Left forelimb (tissue), 1 donor: ENCODE results near the gene AMT.
"Not testable (repeated sequence)": the region's sequence is repeated elsewhere in the genome, so short reads cannot be mapped to it uniquely, and the experiment has no call there.

ENCODE experiments used
- DNase-seq: peaks from one replicate; pipeline ENCODE4 v3.0.0-alpha.2; 2018; ENCODE audit warnings: low spot score

The AMT gene

GRCh38 chr3:49424816-49425215, 2.5 kb upstream of the AMT start:
- DNase-seq = no peak

DNA sequence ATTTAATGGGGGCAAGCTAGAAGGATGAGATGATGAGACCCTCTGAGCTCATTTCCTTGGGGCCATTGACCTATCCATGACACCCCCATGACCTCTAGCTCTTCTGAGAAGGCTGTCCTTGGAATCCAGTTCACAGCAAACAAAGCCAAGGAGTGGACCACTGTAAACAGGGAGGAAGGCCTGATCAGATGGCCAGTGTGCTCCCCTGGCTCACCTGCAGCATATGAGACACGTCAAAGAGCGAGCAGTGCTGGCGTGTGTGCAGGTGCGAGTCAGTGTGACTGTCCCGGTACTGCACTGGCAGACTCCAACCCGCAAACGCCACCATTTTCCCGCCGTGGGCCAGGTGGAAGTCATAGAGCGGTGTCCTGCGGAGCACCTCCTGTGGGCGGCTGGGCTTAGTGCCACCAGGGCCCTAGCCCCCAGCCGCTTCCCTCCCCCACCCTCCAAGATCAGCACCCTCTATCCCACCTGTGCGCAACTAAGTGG, 339 bp downstream of the AMT start:
- no peak for DNase-seq

DNA sequence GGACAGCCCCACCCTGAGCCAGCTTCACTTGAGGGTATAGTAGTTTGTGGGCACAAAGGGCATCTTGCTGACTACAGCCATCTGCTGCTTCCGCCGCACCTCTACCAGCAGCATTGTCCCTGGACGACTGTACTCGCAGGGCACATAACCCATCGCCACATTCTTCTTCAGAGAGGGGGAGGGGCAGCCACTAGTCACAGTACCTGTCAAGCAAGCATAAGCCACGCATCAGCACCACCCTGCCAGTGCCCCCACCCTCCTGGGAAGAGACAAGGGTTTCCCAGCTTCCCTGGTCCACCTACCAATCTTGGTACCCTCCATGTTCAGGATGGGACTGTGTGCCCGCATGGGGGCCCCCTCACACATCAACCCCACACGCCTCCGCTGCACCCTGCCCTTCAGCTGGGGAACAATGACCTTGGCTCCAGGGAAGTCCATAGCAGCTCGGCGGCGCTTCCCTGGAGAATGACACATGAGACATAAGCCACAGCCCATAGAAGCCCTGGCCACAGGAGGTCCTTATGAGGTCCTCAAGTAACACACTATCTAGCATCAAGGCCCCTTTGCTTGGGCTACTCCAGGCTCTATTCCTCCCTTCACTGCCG, 4.7 kb downstream of the AMT start:
- no peak for DNase-seq

- no peak for DNase-seq
Observed at GRCh38 chr3:49416867-49417266, 5.4 kb downstream of the AMT start.

DNA sequence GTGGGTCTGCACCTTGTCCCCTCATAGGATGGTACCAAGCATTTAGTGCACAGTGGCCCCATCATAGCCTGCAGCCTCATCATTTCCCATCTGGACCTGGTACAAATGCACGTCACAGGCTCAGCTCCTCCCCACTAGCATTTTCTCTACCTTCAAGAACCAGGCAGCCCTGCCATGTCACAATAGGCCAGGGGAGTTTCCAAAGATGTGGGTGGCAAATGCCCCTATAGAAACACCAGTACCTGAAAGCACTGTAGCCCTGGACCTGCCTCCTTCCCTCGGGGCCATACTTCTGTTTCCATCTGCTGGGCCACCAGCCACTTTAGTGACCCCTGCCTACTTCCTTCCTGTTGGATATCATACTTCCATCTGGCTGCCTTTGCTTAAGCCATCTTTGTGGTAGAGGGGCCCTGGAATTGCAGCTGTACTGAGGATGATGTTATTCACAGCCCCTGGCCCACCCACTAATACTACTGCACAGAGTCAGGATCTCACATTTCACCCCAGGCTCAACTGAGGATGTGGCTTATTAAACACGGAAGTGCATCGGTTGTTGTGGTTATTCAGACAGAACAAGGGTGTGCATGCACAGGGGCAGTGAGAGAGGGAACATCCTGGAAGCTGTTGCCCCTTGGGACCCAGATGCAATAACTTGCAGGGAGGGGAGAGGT, 6.2 kb downstream of the AMT start:
- DNase-seq = no peak

DNA sequence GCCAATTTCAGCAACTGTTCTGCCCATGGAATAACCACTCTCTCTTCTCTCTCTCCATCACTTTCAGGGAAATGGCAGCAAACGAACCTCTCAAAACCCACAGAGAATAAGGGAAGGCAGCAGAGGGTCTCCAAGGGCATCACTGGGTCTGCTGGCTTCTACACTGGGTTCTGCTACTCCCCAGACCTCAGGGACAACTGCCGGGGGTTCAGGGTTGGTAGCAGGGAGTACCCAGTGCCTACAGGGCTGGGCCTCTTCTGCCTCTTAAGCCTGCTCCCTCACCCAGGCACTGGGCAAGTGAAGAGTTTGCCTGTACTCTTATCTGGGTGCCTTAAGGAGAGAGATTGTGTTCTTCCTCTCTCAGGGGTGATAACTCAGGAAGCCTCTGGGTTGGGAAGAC, 7.5 kb downstream of the AMT start:
- no peak for DNase-seq

DNA sequence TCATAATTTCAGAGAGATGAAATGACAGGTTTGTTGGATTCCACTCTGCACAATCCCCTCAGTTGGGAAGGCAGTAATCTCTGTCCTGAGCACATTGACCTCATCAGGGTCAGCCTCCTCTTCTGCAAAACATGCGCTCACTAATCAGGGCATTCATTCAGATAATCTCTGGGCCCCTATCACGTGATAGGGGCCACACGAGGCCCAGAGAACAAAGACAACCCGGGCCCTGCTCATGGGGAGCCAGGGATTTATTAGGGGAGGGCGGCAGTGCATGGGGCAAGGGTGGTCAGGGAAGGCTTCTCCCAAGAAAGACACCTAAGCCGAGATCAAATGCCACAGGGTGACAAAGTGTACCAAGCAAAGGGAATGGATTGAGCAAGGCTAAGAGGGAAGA, 8.9 kb downstream of the AMT start:
- DNase-seq = no peak

DNA sequence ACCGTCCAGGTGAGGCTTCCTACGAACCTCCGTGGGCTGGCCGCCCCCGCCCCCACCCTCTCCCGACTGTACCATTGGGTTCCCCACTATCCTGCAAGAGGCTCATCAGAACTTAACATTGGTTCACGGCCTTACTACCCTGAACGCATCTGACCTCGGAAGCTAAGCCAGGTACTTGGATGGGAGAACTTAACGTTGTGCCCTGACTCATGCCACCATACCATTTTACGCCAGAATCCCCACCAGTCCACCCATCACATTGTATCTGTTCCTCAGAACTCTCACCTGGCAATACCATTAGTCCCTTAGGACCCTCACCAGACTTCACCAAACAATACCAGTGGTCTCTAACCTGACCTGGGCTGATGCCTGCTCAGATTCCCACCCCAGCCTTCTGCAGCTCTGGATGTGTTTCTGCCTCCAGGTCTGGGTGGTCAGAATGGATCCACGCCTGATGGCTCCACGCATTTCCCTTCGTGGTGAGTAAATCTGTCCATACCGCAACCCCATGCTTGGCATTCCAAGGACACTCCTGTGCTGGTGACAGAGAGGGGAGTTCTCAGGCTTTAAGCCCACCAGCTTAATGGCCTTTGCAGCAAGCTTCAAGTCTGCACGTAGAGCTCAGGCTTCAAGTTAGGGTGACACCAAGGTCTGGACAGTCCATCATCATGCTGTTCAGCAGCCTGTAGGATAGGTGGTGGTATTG, 9.5 kb downstream of the AMT start:
- DNase-seq = no peak

GRCh38 chr3:49411968-49412631, 10.2 kb downstream of the AMT start, which contains the start of the genes RHOA and TCTA:
Gene RHOA (minus strand): TSS chr3:49411976. CDS start chr3:49375589, 36,387 bp downstream.
Gene TCTA (plus strand): TSS chr3:49412423. CDS start chr3:49412427, 4 bp downstream.
- peak; percentile 99 for DNase-seq

GRCh38 chr3:49411535-49411967, 10.7 kb downstream of the AMT start:
- no peak for DNase-seq

GRCh38 chr3:49410846-49411534, 11.3 kb downstream of the AMT start:
- no peak for DNase-seq

DNA sequence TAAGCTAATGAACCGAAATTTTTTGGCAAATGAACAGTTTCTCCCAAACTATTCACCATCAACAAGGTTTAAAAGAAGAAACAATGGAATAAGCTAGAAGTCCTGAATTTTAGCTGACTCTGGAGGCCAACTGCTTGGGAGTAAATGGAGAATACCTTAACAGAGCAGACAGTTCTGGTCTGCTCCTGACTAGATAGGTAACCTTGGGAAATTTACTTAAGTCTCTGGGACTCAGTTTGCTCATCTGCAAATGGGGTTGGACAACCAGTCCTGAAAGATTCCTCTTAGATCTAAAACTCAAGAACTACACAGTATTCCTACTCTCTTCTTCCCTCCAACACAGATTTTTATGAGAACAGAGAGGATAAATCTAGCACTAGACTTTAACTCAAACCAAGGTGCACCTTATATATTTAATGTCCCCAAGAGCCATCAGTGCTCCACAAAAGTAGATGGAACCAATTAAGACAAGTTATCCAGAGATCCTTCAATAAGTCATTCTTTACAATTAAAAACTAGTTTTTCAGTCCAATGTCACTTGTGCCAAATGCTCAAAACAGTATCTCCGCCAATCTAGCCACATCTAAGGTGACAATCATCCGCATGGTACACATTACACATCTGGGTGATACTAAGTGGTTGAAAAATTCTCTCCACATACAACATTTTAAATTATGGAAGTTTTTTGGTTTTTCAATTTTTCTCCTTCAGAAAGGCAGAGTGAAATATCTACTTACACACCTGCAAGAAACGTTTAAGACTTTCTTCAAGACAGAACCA, 12.0 kb downstream of the AMT start:
- DNase-seq = no peak

- no peak for DNase-seq
Observed at GRCh38 chr3:49406571-49407565, 15.4 kb downstream of the AMT start.

GRCh38 chr3:49405570-49405969, 16.7 kb downstream of the AMT start:
- not testable (repeated sequence) for DNase-seq

- DNase-seq = no peak
Observed at GRCh38 chr3:49403891-49404290, 18.4 kb downstream of the AMT start.

- DNase-seq = no peak
Observed at GRCh38 chr3:49401766-49402165, 20.5 kb downstream of the AMT start.

DNA sequence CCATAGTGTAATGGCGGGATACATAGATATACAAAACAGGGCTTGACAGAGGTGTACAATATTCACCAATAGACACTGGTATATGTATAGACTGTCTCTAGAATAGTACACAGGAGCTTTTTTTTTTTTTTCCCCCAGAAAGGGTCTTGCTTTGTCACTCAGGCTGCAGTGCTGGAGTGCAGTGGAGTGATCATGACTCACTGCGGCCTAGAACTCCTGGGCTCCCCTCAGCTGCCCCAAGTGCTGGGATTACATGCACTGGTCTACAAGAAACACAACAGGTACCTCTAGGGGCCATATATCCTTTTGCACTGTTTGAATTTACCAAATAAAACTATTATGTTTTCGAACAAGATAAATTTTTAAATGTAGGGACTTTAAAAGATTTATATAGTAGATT, 22.8 kb downstream of the AMT start:
- DNase-seq = no peak

GRCh38 chr3:49397470-49397869, 24.8 kb downstream of the AMT start:
- no peak for DNase-seq

- DNase-seq = not testable (repeated sequence)
Observed at GRCh38 chr3:49391310-49391709, 31.0 kb downstream of the AMT start.

GRCh38 chr3:49389297-49389696, 33.0 kb downstream of the AMT start:
- no peak for DNase-seq
